Measurements from ENCODE around the gene FAM124B. TPM values are rescaled to one million over a fixed set of nuclear protein-coding genes. Genes with fewer than 3 reads are reported as not detected.

Gene FAM124B
- total RNA-seq, 1 donor from 2014 or later, result not detected

DNA sequence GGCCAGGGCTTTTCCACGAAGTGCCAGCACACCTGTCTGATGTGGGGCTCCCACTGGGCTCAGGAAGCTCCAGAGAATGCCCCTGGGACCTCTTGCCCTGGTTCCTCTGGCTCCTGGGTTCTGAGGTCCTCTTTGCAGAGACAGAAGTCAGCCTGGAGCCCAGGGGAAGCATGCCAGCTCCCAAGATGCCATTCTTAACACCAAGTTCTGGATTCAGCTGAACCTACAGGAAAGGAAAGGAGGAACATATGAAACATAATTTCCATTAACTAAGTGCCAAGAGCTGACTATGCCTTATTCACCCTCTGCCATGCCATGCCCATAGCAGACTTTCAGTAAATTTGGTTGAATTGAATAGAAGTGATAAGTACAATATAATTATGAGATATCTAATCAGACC, 21.9 kb downstream of the FAM124B start:
- no peak overlapping the region for H3K4me3 Mint-ChIP-seq (ENCODE audit: low read depth)
- H3K4me1 Mint-ChIP-seq (ENCODE audit: low read depth), result peaks cover 2% of the 10 kb centered on the region
- H3K36me3 Mint-ChIP-seq (ENCODE audit: insufficient read depth), result no peaks in the 10 kb centered on the region
- no peak for DNase-seq (ENCODE audit: low spot score, unreplicated experiment)
- no peaks in the 10 kb centered on the region for H3K27me3 Mint-ChIP-seq
- no peak for TF ChIP-seq CTCF (IDR thresholded peaks at IDR 0.05; ENCODE audit: unreplicated experiment)
- H3K27ac Mint-ChIP-seq, result no peak overlapping the region
- H3K9me3 Mint-ChIP-seq (ENCODE audit: low read depth), result no peaks in the 10 kb centered on the region

DNA sequence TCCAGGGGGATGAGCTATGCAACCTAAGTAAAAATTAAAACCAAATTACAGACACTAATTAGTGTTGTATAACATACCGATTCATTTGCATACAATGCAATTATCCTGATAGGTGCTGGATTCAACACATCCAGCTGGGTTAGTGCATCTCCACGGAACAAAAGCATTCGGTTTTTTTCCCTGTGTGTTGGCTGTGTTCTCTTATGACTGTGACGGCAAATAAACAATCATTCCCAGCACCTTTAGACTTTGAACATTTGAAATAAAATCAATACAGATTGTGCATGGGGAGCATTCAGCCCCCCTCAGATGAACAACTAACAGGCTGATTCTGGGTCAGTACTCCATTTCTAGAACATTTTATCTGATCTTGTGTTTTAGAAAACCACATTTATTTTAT, 22.7 kb downstream of the FAM124B start:
- Mint-ChIP-seq H3K9me3 (ENCODE audit: low read depth) (no peaks in the 10 kb centered on the region), H3K36me3 (ENCODE audit: insufficient read depth) (no peaks in the 10 kb centered on the region), H3K27me3 (no peaks in the 10 kb centered on the region), H3K4me3 (ENCODE audit: low read depth) (no peak overlapping the region), H3K4me1 (ENCODE audit: low read depth) (peaks cover 2% of the 10 kb centered on the region), H3K27ac (no peak overlapping the region)
- no peak for TF ChIP-seq CTCF (IDR thresholded peaks at IDR 0.05; ENCODE audit: unreplicated experiment)
- no peak for DNase-seq (ENCODE audit: low spot score, unreplicated experiment)

DNA sequence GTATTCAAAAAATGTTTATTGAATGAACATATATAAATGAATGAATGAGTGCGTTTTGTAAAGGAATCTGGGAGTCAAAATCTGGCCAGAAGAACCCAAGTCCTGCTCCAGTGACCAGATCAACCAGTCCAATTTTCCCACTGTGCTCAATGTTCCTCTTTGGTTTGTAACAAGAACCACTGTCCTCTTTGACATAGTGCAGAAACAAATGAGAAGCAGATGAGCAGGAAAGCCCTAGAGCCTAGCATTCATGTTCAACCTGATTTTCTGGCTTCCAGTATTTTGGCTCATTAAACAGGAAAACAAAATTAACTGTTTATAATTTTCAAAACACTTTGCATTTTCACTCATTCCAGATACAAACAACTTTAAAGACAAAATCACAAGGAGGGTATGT, 23.2 kb downstream of the FAM124B start:
- no peak for DNase-seq (ENCODE audit: low spot score, unreplicated experiment)
- Mint-ChIP-seq H3K36me3 (ENCODE audit: insufficient read depth) (no peaks in the 10 kb centered on the region), H3K27ac (no peak overlapping the region), H3K27me3 (no peaks in the 10 kb centered on the region), H3K9me3 (ENCODE audit: low read depth) (no peaks in the 10 kb centered on the region), H3K4me3 (ENCODE audit: low read depth) (no peak overlapping the region), H3K4me1 (ENCODE audit: low read depth) (peaks cover 2% of the 10 kb centered on the region)
- no peak for TF ChIP-seq CTCF (IDR thresholded peaks at IDR 0.05; ENCODE audit: unreplicated experiment)

DNA sequence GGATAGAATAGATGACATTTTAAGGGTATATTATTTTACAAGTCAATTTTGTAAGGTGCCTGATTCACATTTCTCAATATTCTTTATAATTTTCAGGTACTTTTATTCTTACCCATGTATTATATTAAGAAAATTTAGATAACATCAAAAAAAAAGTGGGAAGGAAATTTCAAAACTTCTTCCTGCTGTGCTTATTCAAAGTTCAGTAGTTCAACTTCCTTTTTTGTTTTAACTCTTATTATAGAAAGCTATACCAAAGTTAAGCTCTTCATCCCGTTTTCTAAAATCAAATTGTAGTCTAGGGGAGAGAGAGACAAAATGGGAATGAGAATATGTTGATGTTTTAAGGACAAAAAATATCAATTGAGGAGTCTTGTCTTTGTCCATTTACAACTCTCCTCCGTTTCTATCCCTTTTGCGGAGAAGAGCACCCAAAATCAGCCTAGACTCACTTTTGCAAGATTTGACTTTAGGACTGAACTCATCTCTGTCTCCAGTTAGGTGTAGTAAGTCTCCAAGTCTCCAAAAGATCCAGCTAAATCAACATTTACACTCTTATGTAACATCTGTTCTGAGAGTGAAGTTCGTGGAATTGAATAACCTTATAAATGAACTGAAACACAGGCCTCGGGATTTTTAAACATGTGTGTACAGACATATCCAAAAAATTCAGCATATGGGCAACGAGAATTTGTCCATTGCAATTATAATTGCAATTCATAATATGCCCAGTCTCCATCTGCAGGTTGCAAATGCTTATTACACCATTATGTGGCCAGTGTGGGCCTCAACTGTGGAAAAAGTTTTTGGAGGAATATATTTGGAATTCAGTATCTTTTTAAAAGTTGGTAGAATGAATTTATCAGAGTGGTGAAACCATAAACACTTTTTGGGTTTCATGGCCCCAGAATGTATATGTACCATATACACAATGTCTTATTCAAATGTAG, 23.9 kb downstream of the FAM124B start:
- H3K36me3 Mint-ChIP-seq (ENCODE audit: insufficient read depth), result no peaks in the 10 kb centered on the region
- H3K4me3 Mint-ChIP-seq (ENCODE audit: low read depth), result no peak overlapping the region
- no peaks in the 10 kb centered on the region for H3K27me3 Mint-ChIP-seq
- no peak overlapping the region for H3K27ac Mint-ChIP-seq
- H3K9me3 Mint-ChIP-seq (ENCODE audit: low read depth), result no peaks in the 10 kb centered on the region
- TF ChIP-seq CTCF (IDR thresholded peaks at IDR 0.05; ENCODE audit: unreplicated experiment), result no peak
- no peak for DNase-seq (ENCODE audit: low spot score, unreplicated experiment)
- peaks cover 2% of the 10 kb centered on the region for H3K4me1 Mint-ChIP-seq (ENCODE audit: low read depth)

DNA sequence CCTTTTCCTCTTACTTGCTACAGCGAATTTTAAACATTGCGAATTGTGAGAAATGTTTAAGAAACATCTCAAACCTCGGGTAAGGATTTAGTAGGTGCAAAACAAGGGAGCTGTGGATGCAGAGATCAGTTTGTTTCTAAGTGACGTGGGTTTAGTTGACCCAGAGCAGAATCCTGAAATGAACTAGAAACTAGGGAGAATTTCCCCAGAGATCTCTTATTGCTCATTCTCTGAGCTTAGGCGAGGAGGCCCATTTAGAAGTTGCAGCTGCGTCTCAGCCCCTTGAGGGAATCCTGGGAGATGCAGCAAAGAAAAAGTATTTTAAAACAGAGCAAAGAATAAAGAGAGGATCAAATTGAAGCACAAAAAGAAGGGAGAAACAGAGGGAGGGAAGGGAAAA, 29.3 kb downstream of the FAM124B start:
- no peak for DNase-seq (ENCODE audit: low spot score, unreplicated experiment)
- Mint-ChIP-seq H3K4me3 (ENCODE audit: low read depth) (no peak overlapping the region), H3K9me3 (ENCODE audit: low read depth) (no peaks in the 10 kb centered on the region), H3K27me3 (peaks cover 3% of the 10 kb centered on the region), H3K36me3 (ENCODE audit: insufficient read depth) (no peaks in the 10 kb centered on the region), H3K27ac (no peak overlapping the region), H3K4me1 (ENCODE audit: low read depth) (no peaks in the 10 kb centered on the region)
- no peak for TF ChIP-seq CTCF (IDR thresholded peaks at IDR 0.05; ENCODE audit: unreplicated experiment)

All from progenitor cell of endocrine pancreas (in vitro differentiated cells).